ENCODE measurements around the gene CMTM5. TPM values are rescaled to one million over a fixed set of nuclear protein-coding genes. Genes with fewer than 3 reads are reported as not detected.

CMTM5 gene
- total RNA-seq, 1 experiment from 2014 or later, result not detected

Other genes starting within 250 kb of the CMTM5 start
- 0.45 TPM in 1 of 2 replicates, not detected in the other for gene SLC7A8, start 193.4 kb upstream of the CMTM5 start, total RNA-seq (2014; rRNA removed; shearing (Covaris generic))
- not detected in 2 replicates for gene RNF212B, start 139.1 kb upstream of the CMTM5 start, total RNA-seq (2014; rRNA removed; shearing (Covaris generic))
- 4.9 and 6.1 TPM in 2 replicates for gene HOMEZ, start 90.9 kb upstream of the CMTM5 start, total RNA-seq (2014; rRNA removed; shearing (Covaris generic))
- gene PPP1R3E, start 74.2 kb upstream of the CMTM5 start, total RNA-seq (2014; rRNA removed; shearing (Covaris generic)), result 1.2 and 2.1 TPM in 2 replicates
- 17.4 and 18.0 TPM in 2 replicates for gene BCL2L2, start 70.2 kb upstream of the CMTM5 start, total RNA-seq (2014; rRNA removed; shearing (Covaris generic))
- 76.2 and 93.4 TPM in 2 replicates for gene PABPN1, start 55.6 kb upstream of the CMTM5 start, total RNA-seq (2014; rRNA removed; shearing (Covaris generic))
- 1.7 and 3.2 TPM in 2 replicates for gene SLC22A17, start 24.2 kb upstream of the CMTM5 start, total RNA-seq (2014; rRNA removed; shearing (Covaris generic))
- gene EFS, start 11.9 kb upstream of the CMTM5 start, total RNA-seq (2014; rRNA removed; shearing (Covaris generic)), result not detected in 2 replicates
- not detected in 2 replicates for gene IL25, start 4.2 kb upstream of the CMTM5 start, total RNA-seq (2014; rRNA removed; shearing (Covaris generic))
- not detected in 2 replicates for gene MYH6, start 31.2 kb downstream of the CMTM5 start, total RNA-seq (2014; rRNA removed; shearing (Covaris generic))
- gene MYH7, start 58.6 kb downstream of the CMTM5 start, total RNA-seq (2014; rRNA removed; shearing (Covaris generic)), result not detected in 2 replicates
- 51.6 and 53.1 TPM in 2 replicates for gene NGDN, start 92.7 kb downstream of the CMTM5 start, total RNA-seq (2014; rRNA removed; shearing (Covaris generic))
- gene ZFHX2, start 174.7 kb downstream of the CMTM5 start, total RNA-seq (2014; rRNA removed; shearing (Covaris generic)), result not detected in 2 replicates
- 5.0 TPM in 2 replicates for gene THTPA, start 179.2 kb downstream of the CMTM5 start, total RNA-seq (2014; rRNA removed; shearing (Covaris generic))
- gene AP1G2, start 190.7 kb downstream of the CMTM5 start, total RNA-seq (2014; rRNA removed; shearing (Covaris generic)), result 0.74 and 1.1 TPM in 2 replicates
- not detected in 2 replicates for gene JPH4, start 201.7 kb downstream of the CMTM5 start, total RNA-seq (2014; rRNA removed; shearing (Covaris generic))

Data from SJSA1 (cell line).